GM06990 (cell line): ENCODE results near the gene ANKMY2.
"Not testable (repeated sequence)": the region's sequence is repeated elsewhere in the genome, so short reads cannot be mapped to it uniquely, and the experiment has no call there.

ENCODE experiments used
- DNase-seq: peaks from one replicate; pipeline ENCODE4 v3.0.0-alpha.2; 2011; ENCODE audit not compliant: insufficient read length; ENCODE audit errors: extremely low read depth
- H3K27me3 ChIP-seq: replicated peaks from 2 replicates; pipeline ENCODE4 v1.6.0; 2011; ENCODE audit warnings: low read length; ENCODE audit not compliant: control insufficient read depth, insufficient read depth
- H3K36me3 ChIP-seq: 2 replicates; pipeline ENCODE4 v1.5.1; 2011; ENCODE audit warnings: low read length; ENCODE audit not compliant: control insufficient read depth, insufficient read depth
- H3K4me3 ChIP-seq: replicated peaks from 2 replicates; pipeline ENCODE4 v1.5.1; 2011; ENCODE audit warnings: low read depth, mild to moderate bottlenecking, control low read depth, low read length
- TF ChIP-seq, protein P1 (sequence below): IDR thresholded peaks from 2 replicates; pipeline ENCODE4 v1.5.1; 2011; ENCODE audit warnings: low read length, control low read depth, mild to moderate bottlenecking, inconsistent platforms; ENCODE audit not compliant: insufficient read depth, poor library complexity, severe bottlenecking

ANKMY2 gene

DNA sequence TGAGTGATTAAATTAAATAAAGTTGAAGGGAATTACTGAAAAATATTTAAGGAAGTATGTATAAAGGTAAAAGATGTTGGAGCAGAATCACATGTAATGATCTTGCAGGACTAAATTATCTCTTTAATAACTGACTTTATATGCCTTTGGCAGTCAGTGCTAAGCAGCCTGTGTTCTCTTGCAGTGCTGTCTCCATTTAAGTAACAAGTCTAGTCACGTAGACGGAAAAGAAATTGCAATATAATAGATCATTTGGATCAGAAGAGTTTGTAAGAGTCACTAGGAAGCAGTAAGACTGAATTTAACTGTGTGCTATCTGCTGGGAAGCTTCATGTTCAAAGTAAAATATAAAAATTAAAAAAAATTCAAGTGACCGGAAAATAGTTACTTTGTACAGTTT, 21.8 kb upstream of the ANKMY2 start:
- Histone ChIP-seq H3K36me3 (no peaks in the 10 kb centered on the region), H3K27me3 (no peaks in the 10 kb centered on the region), H3K4me3 (no peak overlapping the region)
- no peak for DNase-seq
- TF ChIP-seq, protein P1, sequence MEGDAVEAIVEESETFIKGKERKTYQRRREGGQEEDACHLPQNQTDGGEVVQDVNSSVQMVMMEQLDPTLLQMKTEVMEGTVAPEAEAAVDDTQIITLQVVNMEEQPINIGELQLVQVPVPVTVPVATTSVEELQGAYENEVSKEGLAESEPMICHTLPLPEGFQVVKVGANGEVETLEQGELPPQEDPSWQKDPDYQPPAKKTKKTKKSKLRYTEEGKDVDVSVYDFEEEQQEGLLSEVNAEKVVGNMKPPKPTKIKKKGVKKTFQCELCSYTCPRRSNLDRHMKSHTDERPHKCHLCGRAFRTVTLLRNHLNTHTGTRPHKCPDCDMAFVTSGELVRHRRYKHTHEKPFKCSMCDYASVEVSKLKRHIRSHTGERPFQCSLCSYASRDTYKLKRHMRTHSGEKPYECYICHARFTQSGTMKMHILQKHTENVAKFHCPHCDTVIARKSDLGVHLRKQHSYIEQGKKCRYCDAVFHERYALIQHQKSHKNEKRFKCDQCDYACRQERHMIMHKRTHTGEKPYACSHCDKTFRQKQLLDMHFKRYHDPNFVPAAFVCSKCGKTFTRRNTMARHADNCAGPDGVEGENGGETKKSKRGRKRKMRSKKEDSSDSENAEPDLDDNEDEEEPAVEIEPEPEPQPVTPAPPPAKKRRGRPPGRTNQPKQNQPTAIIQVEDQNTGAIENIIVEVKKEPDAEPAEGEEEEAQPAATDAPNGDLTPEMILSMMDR: no peak

DNA sequence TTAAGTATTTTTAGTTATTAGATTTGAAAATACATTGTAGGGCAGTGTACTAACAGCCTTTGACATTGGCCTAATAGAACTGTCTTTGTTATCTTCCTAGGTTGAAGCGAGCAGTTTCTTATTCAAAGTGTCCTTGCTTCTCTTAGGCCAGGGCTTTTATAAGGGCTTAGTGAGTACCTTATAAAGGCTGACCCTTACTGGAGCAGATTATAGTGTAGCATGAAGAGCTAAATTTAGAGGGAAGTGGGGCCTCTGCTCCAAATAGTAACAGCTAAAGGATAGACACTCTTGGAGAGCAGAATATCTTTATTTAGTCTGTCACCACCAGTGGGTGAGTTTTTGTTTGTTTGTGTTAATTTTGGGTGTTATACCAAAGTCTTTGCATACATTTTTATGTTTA, 16.4 kb upstream of the ANKMY2 start:
- TF ChIP-seq, protein P1: no peak
- H3K36me3 ChIP-seq: no peaks in the 10 kb centered on the region
- H3K27me3 ChIP-seq: no peaks in the 10 kb centered on the region
- DNase-seq: no peak
- no peak overlapping the region for H3K4me3 ChIP-seq

DNA sequence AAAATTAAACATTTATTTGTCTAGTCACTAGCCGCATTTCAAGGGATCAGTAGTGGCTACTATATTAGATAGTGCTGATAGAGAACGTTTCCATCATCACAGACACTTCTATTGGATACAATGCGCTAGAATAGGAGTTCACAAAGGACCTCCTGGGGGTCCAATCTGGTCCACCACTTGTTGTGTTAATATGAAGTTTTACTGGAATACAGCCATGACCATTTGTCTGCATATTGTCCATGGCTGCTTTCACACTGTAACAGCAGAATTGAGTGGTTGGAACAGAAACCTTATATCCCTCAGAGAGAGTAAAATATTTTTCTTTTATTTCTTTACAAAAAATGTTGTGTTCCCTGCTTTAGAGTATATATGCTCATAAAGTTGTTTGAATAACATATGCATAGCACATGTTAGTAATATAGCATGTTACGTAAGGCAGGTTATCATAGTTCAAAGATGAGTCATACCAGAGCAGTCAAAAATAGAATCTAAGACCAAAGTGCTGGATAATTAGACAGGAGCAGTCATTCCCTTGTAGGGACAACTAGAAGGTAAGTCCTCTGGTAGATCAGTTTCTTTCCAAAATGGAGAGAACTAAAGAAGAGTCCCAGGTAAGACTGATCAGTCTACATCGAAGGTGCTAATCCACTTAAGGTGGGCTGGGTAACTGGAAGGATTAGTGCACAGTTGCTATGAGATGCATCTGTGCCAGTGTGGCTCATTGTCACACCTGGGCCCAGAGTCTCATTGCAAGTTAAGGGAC, 15.3 kb upstream of the ANKMY2 start:
- H3K4me3 ChIP-seq: no peak overlapping the region
- H3K27me3 ChIP-seq: no peaks in the 10 kb centered on the region
- DNase-seq: no peak
- TF ChIP-seq, protein P1: no peak
- H3K36me3 ChIP-seq: no peaks in the 10 kb centered on the region

DNA sequence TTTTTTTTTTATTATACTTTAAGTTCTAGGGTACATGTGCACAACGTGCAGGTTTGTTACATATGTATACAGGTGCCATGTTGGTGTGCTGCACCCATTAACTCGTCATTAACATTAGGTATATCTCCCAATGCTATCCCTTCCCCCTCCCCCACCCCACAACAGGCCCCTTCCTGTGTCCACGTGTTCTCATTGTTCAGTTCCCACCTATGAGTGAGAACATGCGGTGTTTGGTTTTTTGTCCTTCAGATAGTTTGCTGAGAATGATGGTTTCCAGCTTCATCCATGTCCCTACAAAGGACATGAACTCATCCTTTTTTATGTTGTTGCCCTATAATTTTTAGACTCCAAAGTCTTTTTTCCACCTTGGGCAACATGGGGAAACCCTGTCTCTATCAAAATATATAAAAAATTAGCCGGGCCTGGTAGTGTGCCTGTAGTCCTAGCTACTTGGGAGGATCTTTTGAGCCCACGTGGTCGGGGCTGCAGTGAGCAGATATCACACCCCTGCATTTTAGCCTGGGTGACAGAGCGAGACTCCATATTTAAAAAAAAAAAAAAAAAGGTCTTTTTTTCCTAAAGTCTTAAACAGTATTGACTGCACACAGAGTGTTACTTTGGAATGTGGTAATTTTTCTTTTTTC, 14.4 kb upstream of the ANKMY2 start:
- not testable (repeated sequence) for H3K4me3 ChIP-seq, H3K36me3 ChIP-seq, DNase-seq, H3K27me3 ChIP-seq

DNA sequence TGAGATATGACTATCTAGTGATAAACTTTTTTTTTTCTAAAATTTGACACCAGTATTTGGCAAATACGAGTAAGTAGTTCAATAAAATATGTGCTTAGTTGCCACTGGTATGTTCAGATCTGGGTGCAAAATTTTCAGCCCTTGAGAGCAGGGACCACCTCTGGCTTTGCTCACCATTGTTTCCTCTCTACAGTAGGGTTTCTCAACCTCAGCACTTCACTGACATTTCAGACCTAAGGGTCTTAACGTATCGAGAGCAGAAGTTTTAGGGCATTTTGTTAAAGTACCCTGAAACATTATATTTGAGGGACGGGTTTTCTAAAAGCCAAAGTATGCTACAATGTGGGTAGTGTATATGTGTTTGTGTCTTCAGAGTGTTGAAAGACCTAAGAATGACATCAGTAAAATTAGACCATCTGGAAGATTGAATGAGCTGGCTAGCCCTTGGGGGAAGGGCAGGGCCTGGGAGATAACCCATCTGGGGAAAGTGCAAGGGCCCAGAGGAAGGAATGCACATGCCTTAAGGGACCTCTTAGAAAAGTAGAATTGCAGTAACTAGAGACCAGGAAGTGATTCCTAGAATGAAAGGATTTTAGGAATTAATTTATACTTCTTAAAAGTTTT, 12.2 kb upstream of the ANKMY2 start:
- H3K4me3 ChIP-seq: no peak overlapping the region
- no peak for DNase-seq
- TF ChIP-seq, protein P1: no peak
- H3K27me3 ChIP-seq: no peaks in the 10 kb centered on the region
- H3K36me3 ChIP-seq: no peaks in the 10 kb centered on the region

DNA sequence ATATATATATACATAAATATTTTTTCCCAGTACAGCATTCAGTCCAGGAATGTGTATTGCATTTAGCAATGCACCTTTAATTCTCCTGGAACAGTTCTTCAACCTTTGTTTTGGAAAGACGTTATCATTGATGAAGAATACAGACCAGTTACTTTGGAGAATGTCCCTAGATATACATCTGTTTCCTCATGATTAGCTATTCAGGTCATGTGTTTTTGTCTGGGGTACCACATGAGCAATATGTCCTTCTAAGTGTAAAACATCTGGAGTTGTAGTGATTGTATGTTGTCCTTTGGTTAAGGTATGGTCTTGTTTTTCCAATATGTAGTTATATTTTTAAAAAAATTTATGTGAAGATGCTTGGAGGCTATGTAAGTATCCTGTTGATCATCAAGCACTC, 10.6 kb upstream of the ANKMY2 start:
- Histone ChIP-seq H3K36me3 (no peaks in the 10 kb centered on the region), H3K4me3 (no peak overlapping the region), H3K27me3 (no peaks in the 10 kb centered on the region)
- TF ChIP-seq, protein P1: no peak
- DNase-seq: no peak
